HEK293 (cell line): ENCODE results near the gene LSM10.

Source experiments
- GLIS1 ChIP-seq: fragments of 450-650 bp; formaldehyde crosslinking; IDR thresholded peaks from 2 replicates; pipeline ENCODE4 v1.5.1; 2016; ENCODE audit warnings: missing biosample characterization, missing genetic modification characterization
- TRIM28 ChIP-seq: IDR thresholded peaks from 2 replicates; pipeline ENCODE4 v1.6.1; 2011; ENCODE audit warnings: low read length, control low read depth, borderline replicate concordance
- YY1 ChIP-seq: fragments of 450-650 bp; formaldehyde crosslinking; IDR thresholded peaks from 2 replicates; pipeline ENCODE4 v1.5.1; 2018; ENCODE audit warnings: missing biosample characterization, missing genetic modification characterization
- ZNF10 ChIP-seq: fragments of 450-650 bp; formaldehyde crosslinking; IDR thresholded peaks from 2 replicates; pipeline ENCODE4 v1.5.1; 2017; ENCODE audit warnings: missing biosample characterization, missing genetic modification characterization
- TF ChIP-seq, protein P1 (sequence below): fragments of 450-650 bp; formaldehyde crosslinking; IDR thresholded peaks from 2 replicates; pipeline ENCODE4 v1.5.1; 2016; ENCODE audit warnings: missing biosample characterization, missing genetic modification characterization

DNA sequence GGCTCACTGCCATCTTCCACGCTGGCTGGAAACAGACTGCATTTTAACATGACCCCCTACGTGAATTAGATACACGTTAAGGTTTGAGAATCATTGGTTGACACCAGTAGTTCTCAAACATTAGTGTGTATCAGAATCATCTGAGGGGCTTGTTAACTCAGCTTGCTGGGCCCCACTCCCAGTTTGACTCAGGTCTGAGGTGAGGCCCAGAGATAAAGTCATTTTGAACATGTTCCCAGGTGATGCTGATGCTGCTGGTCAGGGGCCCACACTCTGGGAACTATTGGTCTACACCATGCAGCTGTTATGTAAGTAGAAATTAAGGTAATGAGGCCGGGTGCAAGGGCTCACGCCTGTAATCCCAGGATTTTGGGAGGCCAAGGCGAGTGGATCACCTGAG is 1.3 kb downstream of the LSM10 start:
- TF ChIP-seq, protein P1, sequence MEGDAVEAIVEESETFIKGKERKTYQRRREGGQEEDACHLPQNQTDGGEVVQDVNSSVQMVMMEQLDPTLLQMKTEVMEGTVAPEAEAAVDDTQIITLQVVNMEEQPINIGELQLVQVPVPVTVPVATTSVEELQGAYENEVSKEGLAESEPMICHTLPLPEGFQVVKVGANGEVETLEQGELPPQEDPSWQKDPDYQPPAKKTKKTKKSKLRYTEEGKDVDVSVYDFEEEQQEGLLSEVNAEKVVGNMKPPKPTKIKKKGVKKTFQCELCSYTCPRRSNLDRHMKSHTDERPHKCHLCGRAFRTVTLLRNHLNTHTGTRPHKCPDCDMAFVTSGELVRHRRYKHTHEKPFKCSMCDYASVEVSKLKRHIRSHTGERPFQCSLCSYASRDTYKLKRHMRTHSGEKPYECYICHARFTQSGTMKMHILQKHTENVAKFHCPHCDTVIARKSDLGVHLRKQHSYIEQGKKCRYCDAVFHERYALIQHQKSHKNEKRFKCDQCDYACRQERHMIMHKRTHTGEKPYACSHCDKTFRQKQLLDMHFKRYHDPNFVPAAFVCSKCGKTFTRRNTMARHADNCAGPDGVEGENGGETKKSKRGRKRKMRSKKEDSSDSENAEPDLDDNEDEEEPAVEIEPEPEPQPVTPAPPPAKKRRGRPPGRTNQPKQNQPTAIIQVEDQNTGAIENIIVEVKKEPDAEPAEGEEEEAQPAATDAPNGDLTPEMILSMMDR (tag by site-specific recombination): no peak
- TF ChIP-seq TRIM28: no peak
- no peak for TF ChIP-seq ZNF10 (tag by site-specific recombination)
- TF ChIP-seq GLIS1 (tag by site-specific recombination): no peak
- no peak for TF ChIP-seq YY1 (tag by site-specific recombination)
